K562 (cell line): Measurements from ENCODE around the gene SMIM21. TPM values are rescaled to one million over a fixed set of nuclear protein-coding genes. Genes with fewer than 3 reads are reported as not detected.
A peak's percentile ranks its signal among the peaks of the same experiment; 100 is the strongest.

ENCODE experiments used
- ATAC-seq: fragments of 200-7000 bp; cut with Tn5 transposase; 3 replicates; pipeline ENCODE4 v1.9.1; 2020; ENCODE audit warnings: moderate library complexity
- BruUV-seq: library from RNA; stranded (reverse); fragments of 400-500 nt; replicated peaks from 2 replicates; lab custom pipeline; 2021; lab: Mats Ljungman, UMichigan
- CTCF ChIA-PET: fragments of 300-600 bp; formaldehyde crosslinking; extraction: SDS; loops from one replicate; lab custom pipeline; 2021; ENCODE audit warnings: low intra/inter-chr PET ratio; lab: Yijun Ruan, JAX
- POLR2A ChIA-PET: fragments of 300-600, 350-650 bp; sonication (Branson Sonifier 250); formaldehyde crosslinking; extraction: SDS; loops from one replicate; lab custom pipeline; 2021; ENCODE audit warnings: antibody characterized with exemption, inconsistent platforms; lab: Yijun Ruan, JAX
- DNase-seq, 4 experiments: peaks; one replicate each; pipeline versions ENCODE4 v3.0.0 to v3.0.0-alpha.2; 2011 to 2018; ENCODE audit warnings: low spot score in 3 of 4, mixed read lengths in 3 of 4; ENCODE audit errors: extremely low read depth in 1 of 4
- FAIRE-seq: peaks from 2 replicates; lab custom pipeline; 2011; peaks lifted over from hg19 to GRCh38; lab: Jason Lieb, UNC
- H2AFZ ChIP-seq: 2 replicates; pipeline ENCODE4 v1.6.0; 2011; ENCODE audit warnings: low read depth, low read length, control low read depth, inconsistent platforms
- H3K27ac ChIP-seq: fragments of 200-600 bp; 3 replicates; pipeline ENCODE4 v1.8.0; 2011; ENCODE audit warnings: low read depth, mild to moderate bottlenecking, control low read depth, inconsistent platforms, low read length, moderate library complexity, mixed read lengths; ENCODE audit errors: extremely low read depth
- H3K27me3 ChIP-seq, 2 experiments: fragments of 300-600 bp in 1 of 2; 2 replicates in 1 of 2; 3 replicates in 1 of 2; pipeline versions ENCODE4 v1.6.0 to v1.8.0; 2011; ENCODE audit warnings: inconsistent platforms in 2 of 2, low read length in 2 of 2, mild to moderate bottlenecking in 1 of 2, mixed read lengths in 1 of 2, moderate library complexity in 1 of 2; ENCODE audit not compliant: control insufficient read depth in 2 of 2, insufficient read depth in 2 of 2
- H3K36me3 ChIP-seq: fragments of 300-600 bp; 3 replicates; pipeline ENCODE4 v1.8.0; 2011; ENCODE audit warnings: mild to moderate bottlenecking, low read length, inconsistent platforms; ENCODE audit not compliant: control insufficient read depth, insufficient read depth
- H3K4me1 ChIP-seq, 2 experiments: fragments of 200-600 bp in 1 of 2; replicated peaks in 1 of 2; 2 replicates in 1 of 2; 3 replicates in 1 of 2; pipeline versions ENCODE4 v1.5.1 to v1.8.0; 2011; ENCODE audit warnings: inconsistent platforms in 2 of 2, low read length in 2 of 2, mild to moderate bottlenecking in 1 of 2, mixed read lengths in 1 of 2, moderate library complexity in 1 of 2; ENCODE audit not compliant: control insufficient read depth in 2 of 2, insufficient read depth in 2 of 2
- H3K4me2 ChIP-seq: 2 replicates; pipeline ENCODE4 v1.6.1; 2011; ENCODE audit warnings: low read length, control low read depth, inconsistent platforms, mixed read lengths; ENCODE audit not compliant: insufficient read depth
- H3K4me3 ChIP-seq: fragments of 200-600 bp; sonication (generic), shearing (Covaris generic); 2 replicates; pipeline ENCODE4 v1.5.1; 2016; ENCODE audit warnings: control low read depth, inconsistent platforms
- H3K79me2 ChIP-seq: fragments of 200-600 bp; 3 replicates; pipeline ENCODE4 v1.8.0; 2011; ENCODE audit warnings: low read length, inconsistent platforms; ENCODE audit not compliant: control insufficient read depth, insufficient read depth
- H3K9ac ChIP-seq, 2 experiments: 2 replicates each; pipeline versions ENCODE4 v1.6.0 to v1.6.1; 2011; ENCODE audit warnings: low read depth in 2 of 2, low read length in 2 of 2, control low read depth in 1 of 2, inconsistent platforms in 1 of 2, mild to moderate bottlenecking in 1 of 2, mixed read lengths in 1 of 2; ENCODE audit not compliant: insufficient read depth in 1 of 2
- H3K9me1 ChIP-seq: one replicate; pipeline ENCODE4 v1.6.0; 2011; ENCODE audit warnings: inconsistent platforms, mild to moderate bottlenecking, low read length, moderate library complexity; ENCODE audit not compliant: control insufficient read depth, insufficient read depth
- H3K9me3 ChIP-seq: replicated peaks from 2 replicates; pipeline ENCODE4 v1.5.1; 2011; ENCODE audit warnings: low read depth, low read length, inconsistent platforms; ENCODE audit not compliant: control insufficient read depth, insufficient read depth
- H4K20me1 ChIP-seq: replicated peaks from 2 replicates; pipeline ENCODE4 v1.6.1; 2011; ENCODE audit warnings: low read length, inconsistent platforms, mixed read lengths; ENCODE audit not compliant: control insufficient read depth, insufficient read depth
- AFF1 ChIP-seq, 2 experiments: fragments of 450-650 bp; IDR thresholded peaks; 2 replicates each; pipeline ENCODE4 v1.6.1; 2018; ENCODE audit warnings: mild to moderate bottlenecking in 2 of 2, low read depth in 1 of 2; ENCODE audit not compliant: partially characterized antibody in 2 of 2
- DNMT1 ChIP-seq: fragments of 450-650 bp; IDR thresholded peaks from 2 replicates; pipeline ENCODE4 v1.6.1; 2016; ENCODE audit warnings: antibody characterized with exemption, mild to moderate bottlenecking
- ETS1 ChIP-seq: conservative IDR thresholded peaks from 2 replicates; pipeline ENCODE4 v1.6.1; 2011; ENCODE audit warnings: low read depth, mild to moderate bottlenecking, low read length; ENCODE audit not compliant: control insufficient read depth
- HDAC6 ChIP-seq: IDR thresholded peaks from 2 replicates; pipeline ENCODE4 v1.6.1; 2012; ENCODE audit warnings: low read depth, mild to moderate bottlenecking, control low read depth, inconsistent platforms, low read length, moderate library complexity
- KLF10 ChIP-seq: fragments of 250-450 bp; sonication (Bioruptor Pico); IDR thresholded peaks from 2 replicates; pipeline ENCODE4 v1.6.1; 2021; ENCODE audit warnings: matching md5 sums
- LARP7 ChIP-seq: fragments of 450-650 bp; IDR thresholded peaks from 2 replicates; pipeline ENCODE4 v1.6.1; 2016
- MXD1 ChIP-seq: fragments of 250-450 bp; sonication (Bioruptor Pico); IDR thresholded peaks from 2 replicates; pipeline ENCODE4 v1.8.0; 2021; ENCODE audit warnings: borderline replicate concordance, mild to moderate bottlenecking, moderate library complexity; ENCODE audit not compliant: poor library complexity, severe bottlenecking
- POU5F1 ChIP-seq: fragments of 150-350 bp; IDR thresholded peaks from 2 replicates; pipeline ENCODE4 v1.6.1; 2014; ENCODE audit warnings: borderline replicate concordance, low read length, low read depth, mild to moderate bottlenecking; ENCODE audit not compliant: partially characterized antibody
- ZBED1 ChIP-seq: IDR thresholded peaks from 2 replicates; pipeline ENCODE4 v1.6.1; 2014
- ZNF274 ChIP-seq: IDR thresholded peaks from 2 replicates; pipeline ENCODE4 v1.6.1; 2011; ENCODE audit warnings: low read depth, mild to moderate bottlenecking, low read length, moderate library complexity, borderline replicate concordance
- ZNF586 ChIP-seq: fragments of 450-650 bp; formaldehyde crosslinking; conservative IDR thresholded peaks from 2 replicates; pipeline ENCODE4 v1.4.0; 2020; ENCODE audit warnings: mild to moderate bottlenecking, moderate library complexity
- ZNF655 ChIP-seq: fragments of 250-450 bp; sonication (Bioruptor Pico); IDR thresholded peaks from 2 replicates; pipeline ENCODE4 v1.5.0; 2021
- ZNF766 ChIP-seq: fragments of 200-800 bp; sonication (Bioruptor generic); conservative IDR thresholded peaks from 2 replicates; pipeline ENCODE4 v1.6.1; 2016; ENCODE audit warnings: missing genetic modification characterization, missing compliant biosample characterization
- WGBS: fragments of 100-300 bp; shearing (Covaris generic); methylation state at CpG from one replicate; pipeline ENCODE4 v1.1.6; 2016; ENCODE audit warnings: low coverage, mixed read lengths; ENCODE audit not compliant: insufficient coverage; ENCODE audit errors: missing lambda C conversion rate; 5-methylcytosine and 5-hydroxymethylcytosine counted together
- in situ Hi-C: fragments of 300-500 bp; cut with MboI; formaldehyde crosslinking; loops from 4 replicates; pipeline ENCODE4 v1.15.0; 2018; ENCODE audit warnings: inconsistent platforms, mixed read lengths
- intact Hi-C: fragments of 100-400 bp; cut with micrococcal nuclease; formaldehyde crosslinking; loops from 2 replicates; pipeline ENCODE4 v1.14.2; 2022
- polyA plus RNA-seq, 8 experiments: library from polyadenylated mRNA; depleted of rRNA in 4 of 8; stranded (reverse) in 5 of 8; unstranded in 3 of 8; fragments of >200 nt; fragmentation: Nextera tagmentation in 2 of 8; fragmentation: Illumina TruSeq in 1 of 8; extraction: Ambion mirVana in 2 of 8; extraction: Trizol in 1 of 8; gene quantifications; 2 replicates each; pipeline versions ENCODE4 v1.2.1 to v1.2.3, GENCODE V29; 2011 to 2014; ENCODE audit warnings: inconsistent platforms in 1 of 8, missing spikeins in 1 of 8
- total RNA-seq, 7 experiments: library from RNA; depleted of rRNA in 6 of 7; stranded (reverse); fragments of >200 nt in 6 of 7; fragmentation: Illumina TruSeq in 2 of 7; extraction: Trizol in 2 of 7; gene quantifications; 2 replicates each; pipeline versions ENCODE4 v1.2.1 to v1.2.3, GENCODE V29; 2011 to 2021; ENCODE audit warnings: low replicate concordance in 1 of 7

Gene SMIM21
- total and polyA plus RNA-seq, 9 of the 15 experiments (the other 6 are each of a cell fraction or from before 2014, with no cell fraction given), result not detected

- FAIRE-seq (no peak), ATAC-seq (no peak; the same call in 2 of the 3 replicates), DNase-seq (peak in 1 of 4 experiments; percentile 6)
- in situ Hi-C loops (no loop called here), intact Hi-C loops (no loop called here)
- H3K9ac ChIP-seq, result no peak overlapping the region
- H3K4me3 ChIP-seq, result no peak overlapping the region
- H3K9me1 ChIP-seq, result no peaks in the 10 kb centered on the region
- H3K27me3 ChIP-seq, result peaks cover 0 to 14% of the 10 kb centered on the region in 2 experiments; a peak in 1 of 5 replicates
- no peaks in the 10 kb centered on the region for H3K36me3 ChIP-seq
- BruUV-seq, result no TSS peak
- no peaks in the 10 kb centered on the region for H3K4me1 ChIP-seq
- no peaks in the 10 kb centered on the region for H4K20me1 ChIP-seq
- 12% methylated on average over 27 of the region's 28 CpGs for WGBS
- H3K9me3 ChIP-seq, result no peaks in the 10 kb centered on the region
- POLR2A ChIA-PET, result interaction anchor here (0.6 kb wide), 1 partner anchor 11 kb away, joined by 3 read pairs; no protein-coding TSS in a partner anchor
- H2AFZ ChIP-seq, result peak overlapping the region; percentile 65
- no peaks in the 10 kb centered on the region for H3K79me2 ChIP-seq
- peak overlapping the region; percentile 38; the same call in 1 of the 2 replicates for H3K4me2 ChIP-seq
- CTCF ChIA-PET, result no interaction called here
- H3K27ac ChIP-seq, result no peak overlapping the region
- TF ChIP-seq MXD1 (CRISPR knock-in tag), result no peak
- no peak for TF ChIP-seq ZBED1
- TF ChIP-seq DNMT1, result no peak
- TF ChIP-seq AFF1 (IDR thresholded peaks at IDR 0.05; ENCODE audit: low read depth in 1 of 2, partially characterized antibody in 2 of 2), result no peak
- no peak for TF ChIP-seq ETS1
- TF ChIP-seq HDAC6, result no peak
- no peak for TF ChIP-seq LARP7
- no peak for TF ChIP-seq ZNF655
- no peak for TF ChIP-seq ZNF766 (CRISPR knock-in tag)
- TF ChIP-seq POU5F1, result no peak
- no peak for TF ChIP-seq ZNF274
- TF ChIP-seq KLF10 (CRISPR knock-in tag), result no peak
- TF ChIP-seq ZNF586 (CRISPR knock-in tag), result no peak
These were observed 20.7 kb downstream of the SMIM21 start for GRCh38 chr18:75406491-75407445.
